ENCODE results near the gene CELF2.

DNA sequence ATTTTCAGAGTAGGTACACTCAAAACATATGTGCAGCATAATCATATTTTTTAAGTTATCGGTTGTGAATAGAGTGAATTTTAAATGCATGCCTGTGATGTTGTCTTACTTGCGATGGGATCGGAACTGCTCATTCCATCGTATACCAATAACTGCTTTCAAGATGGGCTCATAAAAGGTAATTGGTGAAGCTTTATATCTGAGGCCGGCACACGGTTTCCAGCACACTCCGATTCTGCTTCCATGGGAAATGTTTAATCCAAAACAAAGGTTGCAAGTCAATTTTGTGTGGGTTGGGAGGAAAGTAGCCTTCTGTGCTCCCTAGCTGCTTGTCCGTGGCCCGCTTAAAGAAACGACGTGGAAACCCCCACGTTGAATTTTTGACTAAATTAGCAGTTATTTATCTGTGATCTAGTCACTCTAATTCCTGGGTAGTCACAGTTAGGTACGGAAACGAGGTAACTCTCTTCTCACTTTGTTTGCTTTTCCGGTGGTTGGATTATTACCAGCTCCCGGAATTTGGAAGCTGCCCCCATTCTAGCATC lies 10.1 kb upstream of the CELF2 start:
- TF ChIP-seq, protein P1, sequence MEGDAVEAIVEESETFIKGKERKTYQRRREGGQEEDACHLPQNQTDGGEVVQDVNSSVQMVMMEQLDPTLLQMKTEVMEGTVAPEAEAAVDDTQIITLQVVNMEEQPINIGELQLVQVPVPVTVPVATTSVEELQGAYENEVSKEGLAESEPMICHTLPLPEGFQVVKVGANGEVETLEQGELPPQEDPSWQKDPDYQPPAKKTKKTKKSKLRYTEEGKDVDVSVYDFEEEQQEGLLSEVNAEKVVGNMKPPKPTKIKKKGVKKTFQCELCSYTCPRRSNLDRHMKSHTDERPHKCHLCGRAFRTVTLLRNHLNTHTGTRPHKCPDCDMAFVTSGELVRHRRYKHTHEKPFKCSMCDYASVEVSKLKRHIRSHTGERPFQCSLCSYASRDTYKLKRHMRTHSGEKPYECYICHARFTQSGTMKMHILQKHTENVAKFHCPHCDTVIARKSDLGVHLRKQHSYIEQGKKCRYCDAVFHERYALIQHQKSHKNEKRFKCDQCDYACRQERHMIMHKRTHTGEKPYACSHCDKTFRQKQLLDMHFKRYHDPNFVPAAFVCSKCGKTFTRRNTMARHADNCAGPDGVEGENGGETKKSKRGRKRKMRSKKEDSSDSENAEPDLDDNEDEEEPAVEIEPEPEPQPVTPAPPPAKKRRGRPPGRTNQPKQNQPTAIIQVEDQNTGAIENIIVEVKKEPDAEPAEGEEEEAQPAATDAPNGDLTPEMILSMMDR (IDR thresholded peaks at IDR 0.05; ENCODE audit: insufficient read depth, low read length, poor library complexity, severe bottlenecking) = no peak
- no peak for TF ChIP-seq EZH2phosphoT487 (conservative IDR thresholded peaks at IDR 0.05; ENCODE audit: low read length)

Measured in SU-DHL-6 (cell line).